ENCODE results near the gene KLRF1. TPM values are rescaled to one million over a fixed set of nuclear protein-coding genes. Genes with fewer than 3 reads are reported as not detected.

Gene KLRF1
- total RNA-seq, 4 donors from 2014 or later = not detected

DNA sequence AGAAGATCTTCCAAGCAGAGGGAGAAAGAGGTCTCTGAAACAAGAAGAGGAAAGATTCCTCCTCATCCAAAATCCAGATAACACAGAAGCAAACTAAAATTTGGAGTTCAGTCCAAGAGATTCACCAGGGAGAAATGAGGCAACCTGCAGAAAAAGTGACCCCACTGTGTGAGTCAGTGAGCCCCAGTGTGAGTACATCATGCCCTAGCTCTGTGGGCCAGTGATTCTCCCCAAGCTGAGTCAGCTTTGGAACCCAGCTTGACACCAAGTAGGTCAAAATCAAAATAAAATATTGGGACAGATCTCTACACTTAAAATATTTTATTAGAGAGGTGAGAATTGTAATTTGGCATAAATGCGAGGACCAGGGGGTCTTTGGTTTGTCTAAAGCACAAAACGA is 24.6 kb downstream of the KLRF1 start:
- Histone ChIP-seq H3K4me1 (no peaks in the 10 kb centered on the region), H3K9me3 (peaks cover 0 to 17% (median 0%) of the 10 kb centered on the region in 3 donors), H3K27me3 (no peaks in the 10 kb centered on the region), H3K36me3 (peaks cover 0 to 7% of the 10 kb centered on the region in 2 donors), H3K27ac (no peak overlapping the region), H3K4me3 (no peak overlapping the region)
- TF ChIP-seq POLR2AphosphoS5 (IDR thresholded peaks at IDR 0.05) = no peak
- no peak for TF ChIP-seq EP300 (IDR thresholded peaks at IDR 0.05)
- WGBS, 2 donors (ENCODE audit: low coverage in 1 of 2) = 61 to 67% methylated on average over 1 to 2 of the region's 2 CpGs
- no peak for ATAC-seq

DNA sequence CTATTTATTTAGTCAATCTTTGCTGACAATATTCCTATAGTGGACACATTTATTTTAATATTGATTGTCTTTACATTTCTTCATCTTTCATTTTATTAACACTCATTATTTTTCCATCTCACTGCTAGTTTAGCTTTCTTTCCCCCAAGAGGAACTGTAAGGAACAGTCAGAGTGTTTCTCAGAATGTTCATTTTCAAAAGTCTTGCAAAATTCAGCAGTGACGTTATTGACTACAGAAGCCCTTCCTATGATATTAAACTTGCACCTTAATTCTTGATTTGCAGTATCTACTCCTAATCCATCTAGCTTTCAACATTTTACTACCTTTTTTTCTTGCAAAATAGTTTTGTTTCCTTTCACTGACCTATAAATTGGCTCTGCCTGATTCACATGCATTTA is 28.9 kb downstream of the KLRF1 start:
- no peak for ATAC-seq

DNA sequence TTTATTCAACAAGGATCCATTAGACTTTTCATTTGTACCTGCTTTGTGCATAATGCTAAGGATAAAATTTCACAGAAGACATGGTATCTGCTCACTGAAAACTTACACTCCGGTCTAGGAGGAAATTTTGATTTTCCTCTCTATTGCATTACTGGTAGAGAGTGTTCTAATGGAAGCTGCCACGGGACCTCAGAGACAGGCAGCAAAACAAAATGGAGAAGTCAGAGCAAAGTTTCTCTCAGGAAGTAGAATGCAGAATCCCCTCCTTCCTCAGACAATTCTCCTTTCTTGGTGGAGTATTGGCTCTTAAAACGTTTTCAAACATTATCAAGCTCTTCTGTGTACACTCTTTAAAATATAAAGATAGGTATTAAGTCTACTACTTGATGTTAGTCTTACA is 29.6 kb downstream of the KLRF1 start:
- H3K9me3 ChIP-seq = no peaks in the 10 kb centered on the region
- no peaks in the 10 kb centered on the region for H3K4me1 ChIP-seq
- TF ChIP-seq EP300 (IDR thresholded peaks at IDR 0.05) = no peak
- TF ChIP-seq POLR2AphosphoS5 (IDR thresholded peaks at IDR 0.05) = no peak
- TF ChIP-seq, protein P1, sequence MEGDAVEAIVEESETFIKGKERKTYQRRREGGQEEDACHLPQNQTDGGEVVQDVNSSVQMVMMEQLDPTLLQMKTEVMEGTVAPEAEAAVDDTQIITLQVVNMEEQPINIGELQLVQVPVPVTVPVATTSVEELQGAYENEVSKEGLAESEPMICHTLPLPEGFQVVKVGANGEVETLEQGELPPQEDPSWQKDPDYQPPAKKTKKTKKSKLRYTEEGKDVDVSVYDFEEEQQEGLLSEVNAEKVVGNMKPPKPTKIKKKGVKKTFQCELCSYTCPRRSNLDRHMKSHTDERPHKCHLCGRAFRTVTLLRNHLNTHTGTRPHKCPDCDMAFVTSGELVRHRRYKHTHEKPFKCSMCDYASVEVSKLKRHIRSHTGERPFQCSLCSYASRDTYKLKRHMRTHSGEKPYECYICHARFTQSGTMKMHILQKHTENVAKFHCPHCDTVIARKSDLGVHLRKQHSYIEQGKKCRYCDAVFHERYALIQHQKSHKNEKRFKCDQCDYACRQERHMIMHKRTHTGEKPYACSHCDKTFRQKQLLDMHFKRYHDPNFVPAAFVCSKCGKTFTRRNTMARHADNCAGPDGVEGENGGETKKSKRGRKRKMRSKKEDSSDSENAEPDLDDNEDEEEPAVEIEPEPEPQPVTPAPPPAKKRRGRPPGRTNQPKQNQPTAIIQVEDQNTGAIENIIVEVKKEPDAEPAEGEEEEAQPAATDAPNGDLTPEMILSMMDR (IDR thresholded peaks at IDR 0.05) = no peak
- no peak for TF ChIP-seq POLR2A (IDR thresholded peaks at IDR 0.05)
- ATAC-seq = no peak
- H3K27me3 ChIP-seq = no peaks in the 10 kb centered on the region
- H3K4me3 ChIP-seq = no peak overlapping the region
- peaks cover 0 to 7% of the 10 kb centered on the region in 2 donors for H3K36me3 ChIP-seq
- no peak overlapping the region for H3K27ac ChIP-seq
- WGBS, 2 donors (ENCODE audit: low coverage in 1 of 2) = 62 to 64% methylated on average over 3 of the region's 3 CpGs

More for the DNA sequence above, 28.9 kb downstream of the KLRF1 start:
- Histone ChIP-seq H3K27me3 (no peaks in the 10 kb centered on the region), H3K27ac (no peak overlapping the region), H3K4me1 (no peaks in the 10 kb centered on the region), H3K4me3 (no peak overlapping the region), H3K36me3 (peaks cover 0 to 7% of the 10 kb centered on the region in 2 donors), H3K9me3 (no peaks in the 10 kb centered on the region)
- TF ChIP-seq, protein P1 (IDR thresholded peaks at IDR 0.05) = no peak
- TF ChIP-seq POLR2A (IDR thresholded peaks at IDR 0.05) (no peak), POLR2AphosphoS5 (IDR thresholded peaks at IDR 0.05) (no peak), EP300 (IDR thresholded peaks at IDR 0.05) (no peak)
- 71 to 82% methylated on average over 1 of the region's 1 CpG for WGBS, 2 donors (ENCODE audit: low coverage in 1 of 2)

DNA sequence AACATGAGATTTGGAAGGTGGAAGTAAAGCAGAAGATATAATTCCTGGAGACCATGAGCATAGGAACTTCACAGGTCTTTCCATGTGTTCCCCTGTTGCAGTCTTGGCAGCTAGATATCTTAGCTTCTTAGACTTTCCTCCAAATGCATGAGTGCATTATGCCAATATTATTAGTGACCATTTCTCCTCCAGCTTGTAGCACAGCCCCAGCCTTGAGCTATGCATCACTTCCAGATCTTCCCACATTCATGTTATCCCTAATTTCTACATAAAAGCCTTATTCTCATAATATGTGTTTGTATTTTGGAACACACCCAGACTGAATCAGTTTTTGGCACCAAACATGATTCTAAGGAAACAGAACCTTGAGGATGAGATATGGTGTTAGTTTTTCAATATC is 30.9 kb downstream of the KLRF1 start:
- Histone ChIP-seq H3K27ac (no peak overlapping the region), H3K4me3 (no peak overlapping the region), H3K36me3 (peaks cover 0 to 7% of the 10 kb centered on the region in 2 donors), H3K9me3 (peaks cover 0 to 5% (median 0%) of the 10 kb centered on the region in 3 donors), H3K27me3 (no peaks in the 10 kb centered on the region), H3K4me1 (no peaks in the 10 kb centered on the region)
- ATAC-seq = no peak
- TF ChIP-seq POLR2A (IDR thresholded peaks at IDR 0.05) (no peak), POLR2AphosphoS5 (IDR thresholded peaks at IDR 0.05) (no peak), EP300 (IDR thresholded peaks at IDR 0.05) (no peak)
- TF ChIP-seq, protein P1 (IDR thresholded peaks at IDR 0.05) = no peak

DNA sequence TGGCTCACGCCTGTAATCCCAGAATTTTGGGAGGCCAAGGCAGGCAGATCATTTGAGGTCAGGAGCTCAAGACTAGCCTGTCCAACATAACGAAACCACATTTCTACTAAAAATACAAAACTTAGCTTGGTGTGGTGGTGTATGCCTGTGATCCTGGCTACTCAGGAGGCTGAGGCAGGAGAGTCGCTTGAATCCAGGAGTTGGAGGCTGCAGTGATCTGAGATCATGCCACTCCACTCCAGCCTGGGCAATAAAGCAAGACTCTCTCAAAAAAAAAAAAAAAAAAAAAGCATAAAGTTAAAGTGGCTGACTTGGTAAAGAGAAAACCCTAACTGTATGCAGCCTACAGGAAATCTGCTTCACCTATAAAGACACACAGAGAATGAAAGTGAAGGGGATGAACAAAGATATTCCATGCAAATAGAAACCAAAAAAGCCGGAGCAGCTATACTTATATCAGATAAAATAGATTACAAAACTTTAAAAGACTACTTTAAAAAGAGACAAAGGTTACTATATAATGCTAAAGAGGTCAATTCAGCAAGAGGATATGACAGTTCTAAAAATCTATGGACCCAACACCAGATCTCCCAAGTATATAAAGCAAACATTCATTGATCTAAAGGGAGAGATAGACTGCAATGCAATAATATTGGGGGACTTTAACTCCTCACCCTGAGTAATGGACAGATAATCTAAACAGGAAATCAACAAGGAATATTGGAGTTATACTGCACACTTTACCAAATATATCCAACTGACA is 37.8 kb downstream of the KLRF1 start:
- Histone ChIP-seq H3K27ac (peak overlapping the region in 1 of 4 donors; percentile 0), H3K4me1 (no peaks in the 10 kb centered on the region), H3K36me3 (no peaks in the 10 kb centered on the region), H3K9me3 (peaks cover 0 to 17% (median 0%) of the 10 kb centered on the region in 3 donors), H3K4me3 (peak overlapping the region in 1 of 2 donors; percentile 18), H3K27me3 (no peaks in the 10 kb centered on the region)
- ATAC-seq = no peak
- 63 to 78% methylated on average over 1 to 4 of the region's 4 CpGs for WGBS, 2 donors (ENCODE audit: low coverage in 1 of 2)
- TF ChIP-seq POLR2AphosphoS5 (IDR thresholded peaks at IDR 0.05) (no peak), POLR2A (IDR thresholded peaks at IDR 0.05) (no peak), EP300 (IDR thresholded peaks at IDR 0.05) (no peak)
- TF ChIP-seq, protein P1 (IDR thresholded peaks at IDR 0.05) = no peak

Measured in gastroesophageal sphincter (tissue), 4 donors.